Activated T-helper 1 cell treated with anti-CD3 and anti-CD28 coated beads, Interleukin-12 subunit alpha, Interleukin-12 subunit beta, Interleukin-2, Interleukin-4 antibody, amounts not matched to agents 30 ng/mL and 10 ng/mL and 1 ng/mL, durations not matched to agents 14 hours and 24 hours and 36 hours (primary cell): ENCODE results near the gene SBNO2. TPM values are rescaled to one million over a fixed set of nuclear protein-coding genes. Genes with fewer than 3 reads are reported as not detected.
A peak's percentile ranks its signal among the peaks of the same experiment; 100 is the strongest.
"Not testable (repeated sequence)": the region's sequence is repeated elsewhere in the genome, so short reads cannot be mapped to it uniquely, and the experiment has no call there.

ENCODE experiments used
- DNase-seq: peaks from one replicate; pipeline ENCODE4 v3.0.0; 2021; ENCODE audit warnings: low spot score
- H3K27ac Mint-ChIP-seq: one replicate; pipeline ENCODE4 v1.8.0; 2021; ENCODE audit warnings: mild to moderate bottlenecking, mixed read lengths
- H3K27me3 Mint-ChIP-seq: one replicate; pipeline ENCODE4 v1.8.0; 2022; ENCODE audit warnings: mild to moderate bottlenecking, moderate library complexity, mixed read lengths; ENCODE audit not compliant: insufficient read depth
- H3K36me3 Mint-ChIP-seq: one replicate; pipeline ENCODE4 v1.8.0; 2021; ENCODE audit warnings: low read depth, mixed read lengths
- H3K4me1 Mint-ChIP-seq: one replicate; pipeline ENCODE4 v1.8.0; 2021; ENCODE audit warnings: low read depth, mixed read lengths
- H3K4me3 Mint-ChIP-seq: one replicate; pipeline ENCODE4 v1.8.0; 2021; ENCODE audit warnings: mild to moderate bottlenecking, moderate library complexity, mixed read lengths
- H3K9me3 Mint-ChIP-seq: one replicate; pipeline ENCODE4 v1.8.0; 2021; ENCODE audit warnings: mixed read lengths
- intact Hi-C: fragments of 100-400 bp; cut with micrococcal nuclease; formaldehyde crosslinking; loops from one replicate; pipeline ENCODE4 v1.15.1; 2024
- total RNA-seq: library from RNA; stranded (reverse); gene quantifications from 2 replicates; pipeline ENCODE4 v1.2.3, GENCODE V29; 2022

Gene SBNO2
- total RNA-seq, 1 donor from 2014 or later = 96.9 TPM

- no peak for DNase-seq
- Mint-ChIP-seq H3K36me3 (peaks cover 18% of the 10 kb centered on the region), H3K4me1 (peaks cover 14% of the 10 kb centered on the region), H3K4me3 (no peak overlapping the region), H3K27me3 (no peaks in the 10 kb centered on the region), H3K9me3 (peaks cover 9% of the 10 kb centered on the region), H3K27ac (no peak overlapping the region)
- intact Hi-C loops = no loop called here
Observed at GRCh38 chr19:1138121-1138520, 35.9 kb downstream of the SBNO2 start.

- Mint-ChIP-seq H3K4me1 (peaks cover 14% of the 10 kb centered on the region), H3K9me3 (peaks cover 5% of the 10 kb centered on the region), H3K36me3 (peaks cover 9% of the 10 kb centered on the region), H3K4me3 (no peak overlapping the region), H3K27me3 (no peaks in the 10 kb centered on the region), H3K27ac (no peak overlapping the region)
- intact Hi-C loops = no loop called here
- no peak for DNase-seq
Observed at GRCh38 chr19:1136621-1137317, 37.3 kb downstream of the SBNO2 start.

DNA sequence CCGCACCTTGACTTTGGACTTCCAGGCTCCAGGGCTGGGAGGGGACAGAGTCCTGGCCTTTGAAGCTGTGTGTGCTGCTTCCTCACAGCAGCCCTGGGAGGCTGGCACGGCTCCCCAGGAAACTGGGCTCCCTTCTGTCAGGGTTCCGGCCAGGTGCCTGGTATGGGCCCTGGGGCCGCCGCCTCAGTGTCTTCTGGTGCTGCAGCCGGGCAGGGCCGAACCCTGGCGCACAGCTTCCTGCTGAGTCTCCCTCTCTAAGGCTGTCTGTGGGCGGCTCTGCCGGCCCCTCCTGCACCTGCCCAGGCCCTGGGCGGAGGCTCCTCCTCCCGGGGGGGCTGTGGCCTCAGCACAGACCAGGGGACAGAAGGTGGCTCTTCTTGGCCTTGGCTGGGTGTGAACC lies 37.9 kb downstream of the SBNO2 start:
- intact Hi-C loops = no loop called here
- H3K4me1 Mint-ChIP-seq = peaks cover 14% of the 10 kb centered on the region
- H3K36me3 Mint-ChIP-seq = peaks cover 9% of the 10 kb centered on the region
- peaks cover 5% of the 10 kb centered on the region for H3K9me3 Mint-ChIP-seq
- no peak for DNase-seq
- no peak overlapping the region for H3K27ac Mint-ChIP-seq
- H3K27me3 Mint-ChIP-seq = no peaks in the 10 kb centered on the region
- no peak overlapping the region for H3K4me3 Mint-ChIP-seq

GRCh38 chr19:1135454-1135853 lies 38.6 kb downstream of the SBNO2 start:
- intact Hi-C loops = no loop called here
- H3K4me3 Mint-ChIP-seq = peak overlapping the region; percentile 42

GRCh38 chr19:1134431-1134830 lies 39.6 kb downstream of the SBNO2 start:
- intact Hi-C loops = loop anchor here (5.0 kb wide), 3 partner anchors 57 to 248 kb away; partner anchors contain the start of gene NDUFS7

More at GRCh38 chr19:1135454-1135853, 38.6 kb downstream of the SBNO2 start:
- Mint-ChIP-seq H3K27me3 (no peaks in the 10 kb centered on the region), H3K4me1 (peaks cover 19% of the 10 kb centered on the region), H3K36me3 (peaks cover 8% of the 10 kb centered on the region), H3K27ac (peak overlapping the region; percentile 61), H3K9me3 (peaks cover 5% of the 10 kb centered on the region)
- DNase-seq = no peak

DNA sequence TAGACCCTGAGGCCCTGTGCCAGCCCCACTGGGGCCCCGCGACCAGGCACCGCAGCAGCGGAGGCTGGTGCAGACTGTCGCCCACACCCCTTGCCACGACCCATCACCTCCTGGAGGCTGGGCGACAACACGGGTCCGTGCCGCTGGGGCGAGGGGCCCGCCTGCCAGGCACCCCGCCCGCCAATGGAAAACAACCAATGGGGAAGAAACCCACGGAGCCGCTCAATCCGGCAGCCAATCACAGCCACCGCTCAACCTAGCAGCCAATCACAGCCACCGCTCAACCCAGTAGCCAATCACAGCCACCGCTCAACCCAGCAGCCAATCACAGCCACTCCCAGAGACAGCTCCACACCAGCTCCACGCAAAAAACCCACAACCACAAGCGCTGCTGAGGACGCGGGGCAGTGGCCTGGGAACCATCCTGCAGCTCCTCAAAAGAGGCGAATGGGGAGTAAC lies 40.6 kb downstream of the SBNO2 start:
- Mint-ChIP-seq H3K27me3 (no peaks in the 10 kb centered on the region), H3K4me3 (peak overlapping the region; percentile 71), H3K9me3 (no peaks in the 10 kb centered on the region), H3K27ac (peak overlapping the region; percentile 75), H3K36me3 (no peaks in the 10 kb centered on the region), H3K4me1 (peaks cover 26% of the 10 kb centered on the region)
- intact Hi-C loops = loop anchor here (5.0 kb wide), 3 partner anchors 56 to 249 kb away; partner anchors contain the start of gene NDUFS7
- peak; percentile 64 for DNase-seq

More at GRCh38 chr19:1134431-1134830, 39.6 kb downstream of the SBNO2 start:
- H3K27me3 Mint-ChIP-seq = no peaks in the 10 kb centered on the region
- H3K27ac Mint-ChIP-seq = no peak overlapping the region
- H3K36me3 Mint-ChIP-seq = peaks cover 3% of the 10 kb centered on the region
- H3K4me3 Mint-ChIP-seq = peak overlapping the region; percentile 33
- H3K9me3 Mint-ChIP-seq = no peaks in the 10 kb centered on the region
- H3K4me1 Mint-ChIP-seq = peaks cover 26% of the 10 kb centered on the region
- no peak for DNase-seq

GRCh38 chr19:1132552-1133383 lies 41.3 kb downstream of the SBNO2 start:
- Mint-ChIP-seq H3K4me3 (peak overlapping the region; percentile 89), H3K4me1 (peaks cover 26% of the 10 kb centered on the region), H3K9me3 (no peaks in the 10 kb centered on the region), H3K27ac (peak overlapping the region; percentile 86), H3K27me3 (no peaks in the 10 kb centered on the region), H3K36me3 (peaks cover 2% of the 10 kb centered on the region)
- intact Hi-C loops = loop anchor here (1.0 to 5.0 kb wide), 7 partner anchors 28 to 250 kb away; partner anchors contain the start of genes NDUFS7, RNU6-2, SBNO2 and TMEM259
- peak; percentile 22 for DNase-seq

- Mint-ChIP-seq H3K36me3 (peaks cover 9% of the 10 kb centered on the region), H3K9me3 (no peaks in the 10 kb centered on the region), H3K4me3 (peak overlapping the region; percentile 89), H3K4me1 (peaks cover 26% of the 10 kb centered on the region), H3K27ac (peak overlapping the region; percentile 86), H3K27me3 (no peaks in the 10 kb centered on the region)
- peak; percentile 88 for DNase-seq
- intact Hi-C loops = loop anchor here (1.0 to 5.0 kb wide), 7 partner anchors 28 to 250 kb away; partner anchors contain the start of genes NDUFS7, RNU6-2, SBNO2 and TMEM259
Observed at GRCh38 chr19:1131718-1132551, 42.1 kb downstream of the SBNO2 start.

GRCh38 chr19:1130771-1131717 lies 43.0 kb downstream of the SBNO2 start:
- peak; percentile 33 for DNase-seq
- no peaks in the 10 kb centered on the region for H3K27me3 Mint-ChIP-seq
- H3K4me1 Mint-ChIP-seq = peaks cover 21% of the 10 kb centered on the region
- intact Hi-C loops = loop anchor here (5.0 kb wide), 3 partner anchors 54 to 251 kb away; partner anchors contain the start of gene NDUFS7
- peak overlapping the region; percentile 75 for H3K27ac Mint-ChIP-seq
- H3K4me3 Mint-ChIP-seq = peak overlapping the region; percentile 89
- H3K36me3 Mint-ChIP-seq = peaks cover 11% of the 10 kb centered on the region
- no peaks in the 10 kb centered on the region for H3K9me3 Mint-ChIP-seq

GRCh38 chr19:1129535-1129934 lies 44.5 kb downstream of the SBNO2 start:
- H3K27me3 Mint-ChIP-seq = no peaks in the 10 kb centered on the region
- H3K4me3 Mint-ChIP-seq = peak overlapping the region; percentile 89
- intact Hi-C loops = no loop called here
- no peak for DNase-seq
- no peaks in the 10 kb centered on the region for H3K9me3 Mint-ChIP-seq
- peak overlapping the region; percentile 58 for H3K27ac Mint-ChIP-seq
- H3K36me3 Mint-ChIP-seq = peaks cover 11% of the 10 kb centered on the region
- peaks cover 21% of the 10 kb centered on the region for H3K4me1 Mint-ChIP-seq

- DNase-seq, H3K27me3 Mint-ChIP-seq, intact Hi-C loops, H3K9me3 Mint-ChIP-seq: not testable (repeated sequence)
- peaks cover 11% of the 10 kb centered on the region for H3K36me3 Mint-ChIP-seq
- peaks cover 19% of the 10 kb centered on the region for H3K4me1 Mint-ChIP-seq
- peak overlapping the region; percentile 53 for H3K4me3 Mint-ChIP-seq
- peak overlapping the region; percentile 55 for H3K27ac Mint-ChIP-seq
Observed at GRCh38 chr19:1129084-1129483, 45.0 kb downstream of the SBNO2 start.
